Right lobe of liver (tissue), 6 donors: ENCODE measurements around the gene PRRT3. TPM values are rescaled to one million over a fixed set of nuclear protein-coding genes. Genes with fewer than 3 reads are reported as not detected.
A peak's percentile ranks its signal among the peaks of the same experiment; 100 is the strongest.

Source experiments
- ATAC-seq, 4 donors: fragments of 200-7000 bp; cut with Tn5 transposase; one replicate each; pipeline ENCODE4 v1.9.1; 2020; ENCODE audit warnings: mild to moderate bottlenecking in 4 of 4, moderate library complexity in 4 of 4
- DNase-seq, 3 donors: peaks; one replicate each; pipeline ENCODE4 v3.0.0-alpha.2; 2020
- H3K27ac ChIP-seq, 3 donors: fragments of 200-600 bp; one replicate each; pipeline ENCODE4 v1.8.0; 2022
- H3K27me3 ChIP-seq, 2 donors: fragments of 200-600 bp; one replicate each; pipeline ENCODE4 v1.8.0; 2022
- H3K36me3 ChIP-seq, 4 donors: fragments of 200-600 bp; sonication (generic) in 1 of 4; one replicate each; pipeline versions ENCODE4 v1.5.1 to v1.8.0; 2017 to 2022; ENCODE audit warnings: control low read depth in 1 of 4
- H3K4me1 ChIP-seq, 4 donors: fragments of 200-600 bp; sonication (generic) in 1 of 4; one replicate each; pipeline versions ENCODE4 v1.5.1 to v1.8.0; 2017 to 2022; ENCODE audit warnings: control low read depth in 1 of 4
- H3K4me3 ChIP-seq, 3 donors: fragments of 200-600 bp; one replicate each; pipeline ENCODE4 v1.8.0; 2022
- H3K9me3 ChIP-seq, 4 donors: fragments of 200-600 bp; sonication (generic) in 1 of 4; one replicate each; pipeline versions ENCODE4 v1.5.1 to v1.8.0; 2017 to 2022; ENCODE audit warnings: control low read depth in 1 of 4
- POLR2A ChIP-seq: fragments of 450-650 bp; IDR thresholded peaks from one replicate; pipeline ENCODE4 v1.6.1; 2017; ENCODE audit warnings: antibody characterized with exemption, mild to moderate bottlenecking
- whole genome bisulfite sequencing: methylation state at CpG from one replicate; pipeline ENCODE4 v1.1.6; 2018; ENCODE audit warnings: low coverage, low lambda C conversion rate; ENCODE audit not compliant: insufficient coverage; ENCODE audit errors: missing lambda C conversion rate; 5-methylcytosine and 5-hydroxymethylcytosine counted together
- intact Hi-C, 2 donors: fragments of 100-400 bp; cut with DNase I; formaldehyde crosslinking; loops; one replicate each; pipeline versions ENCODE4 v1.11.2 to v1.14.1; 2022
- total RNA-seq, 6 experiments: library from RNA; depleted of rRNA in 2 of 6; stranded (reverse); fragments of >200 nt in 2 of 6; fragmentation: NEBNext Ultra II Directional in 3 of 6; extraction: Animal tissue kit (Norgen Biotek cat#: 25700) in 3 of 6; gene quantifications; one replicate each; pipeline versions ENCODE4 v1.1.0 to v1.2.4, GENCODE V29; 2016 to 2023
- TF ChIP-seq, protein P1 (sequence below), 4 donors: fragments of 200-600 bp in 3 of 4; fragments of 450-650 bp in 1 of 4; IDR thresholded peaks; one replicate each; pipeline versions ENCODE4 v1.5.1 to v1.8.0; 2016 to 2022; ENCODE audit warnings: antibody characterized with exemption in 4 of 4, mild to moderate bottlenecking in 2 of 4
- donor health status: DM: no; HTN: yes; CAD: no.
- donor health status: DM: no; HTN: no; CAD: no.
- donor health status: DM: no; HTN: no; CAD: no.
- donor health status: DM: no; HTN: yes; CAD: no.
- donor health status: DM: no; HTN: yes; CAD: no.

PRRT3 gene
- total RNA-seq, 6 experiments from 2014 or later = 0.19 to 0.92 (median 0.35) TPM

DNA sequence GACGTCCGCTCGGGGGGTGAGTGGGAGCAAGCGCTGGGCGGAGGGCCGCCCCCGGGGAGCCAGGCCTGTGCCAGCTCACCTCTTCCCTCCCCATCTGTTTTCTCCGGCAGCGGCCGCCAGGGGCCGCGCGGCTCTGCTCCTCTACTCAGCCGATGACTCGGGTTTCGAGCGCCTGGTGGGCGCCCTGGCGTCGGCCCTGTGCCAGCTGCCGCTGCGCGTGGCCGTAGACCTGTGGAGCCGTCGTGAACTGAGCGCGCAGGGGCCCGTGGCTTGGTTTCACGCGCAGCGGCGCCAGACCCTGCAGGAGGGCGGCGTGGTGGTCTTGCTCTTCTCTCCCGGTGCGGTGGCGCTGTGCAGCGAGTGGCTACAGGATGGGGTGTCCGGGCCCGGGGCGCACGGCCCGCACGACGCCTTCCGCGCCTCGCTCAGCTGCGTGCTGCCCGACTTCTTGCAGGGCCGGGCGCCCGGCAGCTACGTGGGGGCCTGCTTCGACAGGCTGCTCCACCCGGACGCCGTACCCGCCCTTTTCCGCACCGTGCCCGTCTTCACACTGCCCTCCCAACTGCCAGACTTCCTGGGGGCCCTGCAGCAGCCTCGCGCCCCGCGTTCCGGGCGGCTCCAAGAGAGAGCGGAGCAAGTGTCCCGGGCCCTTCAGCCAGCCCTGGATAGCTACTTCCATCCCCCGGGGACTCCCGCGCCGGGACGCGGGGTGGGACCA lies 19.2 kb downstream of the PRRT3 start:
- H3K4me1 ChIP-seq = peaks cover 0 to 30% (median 7%) of the 10 kb centered on the region in 4 donors
- TF ChIP-seq POLR2A = no peak
- TF ChIP-seq, protein P1, sequence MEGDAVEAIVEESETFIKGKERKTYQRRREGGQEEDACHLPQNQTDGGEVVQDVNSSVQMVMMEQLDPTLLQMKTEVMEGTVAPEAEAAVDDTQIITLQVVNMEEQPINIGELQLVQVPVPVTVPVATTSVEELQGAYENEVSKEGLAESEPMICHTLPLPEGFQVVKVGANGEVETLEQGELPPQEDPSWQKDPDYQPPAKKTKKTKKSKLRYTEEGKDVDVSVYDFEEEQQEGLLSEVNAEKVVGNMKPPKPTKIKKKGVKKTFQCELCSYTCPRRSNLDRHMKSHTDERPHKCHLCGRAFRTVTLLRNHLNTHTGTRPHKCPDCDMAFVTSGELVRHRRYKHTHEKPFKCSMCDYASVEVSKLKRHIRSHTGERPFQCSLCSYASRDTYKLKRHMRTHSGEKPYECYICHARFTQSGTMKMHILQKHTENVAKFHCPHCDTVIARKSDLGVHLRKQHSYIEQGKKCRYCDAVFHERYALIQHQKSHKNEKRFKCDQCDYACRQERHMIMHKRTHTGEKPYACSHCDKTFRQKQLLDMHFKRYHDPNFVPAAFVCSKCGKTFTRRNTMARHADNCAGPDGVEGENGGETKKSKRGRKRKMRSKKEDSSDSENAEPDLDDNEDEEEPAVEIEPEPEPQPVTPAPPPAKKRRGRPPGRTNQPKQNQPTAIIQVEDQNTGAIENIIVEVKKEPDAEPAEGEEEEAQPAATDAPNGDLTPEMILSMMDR (IDR thresholded peaks at IDR 0.05) = peak; percentile 60 to 77 (median 74)
- intact Hi-C loops = loop anchor here in 1 of 2 donors (10.0 kb wide), 1 partner anchor 292 kb away; no protein-coding TSS in a partner anchor
- peak; percentile 71 to 77 (median 76) for ATAC-seq
- no peaks in the 10 kb centered on the region for H3K27me3 ChIP-seq
- H3K9me3 ChIP-seq = no peaks in the 10 kb centered on the region
- peak overlapping the region; percentile 71 to 86 (median 80) for H3K4me3 ChIP-seq
- peak overlapping the region; percentile 61 to 88 (median 80) for H3K27ac ChIP-seq
- peak; percentile 81 to 87 (median 86) for DNase-seq
- WGBS = 0% methylated on average over 13 of the region's 77 CpGs
- H3K36me3 ChIP-seq = peaks cover 0 to 20% (median 0%) of the 10 kb centered on the region in 4 donors

DNA sequence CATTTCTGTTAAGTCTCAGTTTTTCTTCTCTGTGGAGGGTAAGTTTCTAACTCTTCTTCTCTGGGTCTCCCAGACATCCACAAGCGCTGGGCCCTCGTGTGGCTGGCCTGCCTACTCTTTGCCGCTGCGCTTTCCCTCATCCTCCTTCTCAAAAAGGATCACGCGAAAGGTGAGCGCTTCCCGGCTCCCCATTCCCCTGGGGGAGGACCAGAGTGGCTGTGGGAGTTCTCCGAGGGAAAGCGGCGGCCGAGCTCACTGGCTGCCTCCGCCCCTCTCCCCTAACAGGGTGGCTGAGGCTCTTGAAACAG lies 19.7 kb downstream of the PRRT3 start:
- Histone ChIP-seq H3K9me3 (no peaks in the 10 kb centered on the region), H3K36me3 (peaks cover 0 to 15% (median 0%) of the 10 kb centered on the region in 4 donors), H3K27me3 (no peaks in the 10 kb centered on the region), H3K27ac (peak overlapping the region; percentile 61 to 88 (median 80)), H3K4me3 (peak overlapping the region; percentile 71 to 86 (median 80)), H3K4me1 (peaks cover 0 to 30% (median 7%) of the 10 kb centered on the region in 4 donors)
- ATAC-seq (no peak), DNase-seq (no peak)
- 2% methylated on average over 9 of the region's 13 CpGs for WGBS
- no peak for TF ChIP-seq POLR2A
- TF ChIP-seq, protein P1 (IDR thresholded peaks at IDR 0.05) = no peak
- intact Hi-C loops = loop anchor here in 1 of 2 donors (10.0 kb wide), 1 partner anchor 292 kb away; no protein-coding TSS in a partner anchor

DNA sequence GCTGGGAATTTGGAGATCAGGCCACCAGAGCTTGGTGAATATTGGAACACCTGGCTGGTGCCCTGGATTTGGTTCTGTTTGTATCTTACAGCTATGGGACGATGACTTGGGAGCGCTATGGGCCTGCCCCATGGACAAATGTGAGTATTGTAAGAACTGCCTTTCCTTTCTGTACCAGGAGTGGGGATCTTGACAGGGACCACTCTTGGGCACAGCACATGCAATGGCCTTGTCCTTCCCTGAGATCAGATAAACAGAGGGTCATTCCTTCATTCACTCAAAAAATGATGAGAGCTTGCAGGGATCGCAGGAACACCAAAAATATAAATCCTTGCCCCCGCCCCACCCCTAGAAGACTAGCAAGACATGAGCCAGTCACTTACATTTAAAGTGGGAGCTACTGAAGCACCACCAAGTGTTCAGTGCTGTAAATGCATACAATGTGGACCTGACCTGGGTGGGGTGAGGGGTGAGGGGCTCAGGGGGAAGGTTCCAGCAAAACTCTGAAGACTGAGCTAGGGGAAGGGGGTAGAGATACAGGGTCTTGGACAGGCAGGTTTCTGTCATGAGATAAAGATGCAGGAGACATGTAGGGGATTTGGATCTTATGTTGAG lies 21.3 kb downstream of the PRRT3 start:
- 90% methylated on average over 2 of the region's 4 CpGs for WGBS
- Histone ChIP-seq H3K4me3 (no peak overlapping the region), H3K9me3 (no peaks in the 10 kb centered on the region), H3K27ac (no peak overlapping the region), H3K4me1 (peaks cover 0 to 25% (median 7%) of the 10 kb centered on the region in 4 donors), H3K36me3 (peaks cover 0 to 12% (median 0%) of the 10 kb centered on the region in 4 donors), H3K27me3 (no peaks in the 10 kb centered on the region)
- ATAC-seq (no peak), DNase-seq (no peak)
- intact Hi-C loops = loop anchor here in 1 of 2 donors (10.0 kb wide), 1 partner anchor 294 kb away; no protein-coding TSS in a partner anchor
- TF ChIP-seq, protein P1 (IDR thresholded peaks at IDR 0.05) = peak in 3 of 4 donors; percentile 14 to 20 (median 15)
- no peak for TF ChIP-seq POLR2A

DNA sequence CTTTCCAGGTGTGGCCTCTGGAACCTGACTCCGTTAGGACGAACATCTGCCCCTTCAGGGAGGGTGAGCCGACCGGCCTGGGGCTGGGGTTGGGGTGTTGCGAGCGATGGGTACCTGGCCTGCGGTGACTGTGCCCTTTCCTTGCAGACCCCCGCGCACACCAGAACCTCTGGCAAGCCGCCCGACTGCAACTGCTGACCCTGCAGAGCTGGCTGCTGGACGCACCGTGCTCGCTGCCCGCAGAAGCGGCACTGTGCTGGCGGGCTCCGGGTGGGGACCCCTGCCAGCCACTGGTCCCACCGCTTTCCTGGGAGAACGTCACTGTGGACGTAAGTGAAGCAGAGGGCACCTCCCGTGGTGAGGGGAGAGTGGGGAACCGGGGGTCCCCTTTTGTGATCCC lies 24.1 kb downstream of the PRRT3 start:
- H3K9me3 ChIP-seq = no peaks in the 10 kb centered on the region
- TF ChIP-seq POLR2A = no peak
- TF ChIP-seq, protein P1 (IDR thresholded peaks at IDR 0.05) = no peak
- ATAC-seq (no peak), DNase-seq (no peak)
- WGBS = no CpG with 5 or more reads among the region's 23 CpGs
- no peaks in the 10 kb centered on the region for H3K27me3 ChIP-seq
- peaks cover 0 to 12% (median 0%) of the 10 kb centered on the region in 4 donors for H3K36me3 ChIP-seq
- no peak overlapping the region for H3K27ac ChIP-seq
- H3K4me3 ChIP-seq = no peak overlapping the region
- intact Hi-C loops = loop anchor here in 1 of 2 donors (10.0 kb wide), 1 partner anchor 73 kb away; no protein-coding TSS in a partner anchor
- H3K4me1 ChIP-seq = peaks cover 0 to 9% (median 2%) of the 10 kb centered on the region in 4 donors
